ENCODE data around the gene IFI27.

GRCh38 chr14:94162466-94162865 is 51.9 kb downstream of the IFI27 start:
- TF ChIP-seq CTCF (IDR thresholded peaks at IDR 0.05), result no peak
- no peak for TF ChIP-seq POLR2A (IDR thresholded peaks at IDR 0.05)
- TF ChIP-seq EP300 (IDR thresholded peaks at IDR 0.05), result no peak

All from ovary (tissue), 3 donors.